AG08395 (cell line): ENCODE results near the gene GPATCH1.

Source experiments
- DNase-seq: peaks from one replicate; pipeline ENCODE4 v3.0.0; 2012; ENCODE audit warnings: mixed read lengths, low spot score

The GPATCH1 gene

DNA sequence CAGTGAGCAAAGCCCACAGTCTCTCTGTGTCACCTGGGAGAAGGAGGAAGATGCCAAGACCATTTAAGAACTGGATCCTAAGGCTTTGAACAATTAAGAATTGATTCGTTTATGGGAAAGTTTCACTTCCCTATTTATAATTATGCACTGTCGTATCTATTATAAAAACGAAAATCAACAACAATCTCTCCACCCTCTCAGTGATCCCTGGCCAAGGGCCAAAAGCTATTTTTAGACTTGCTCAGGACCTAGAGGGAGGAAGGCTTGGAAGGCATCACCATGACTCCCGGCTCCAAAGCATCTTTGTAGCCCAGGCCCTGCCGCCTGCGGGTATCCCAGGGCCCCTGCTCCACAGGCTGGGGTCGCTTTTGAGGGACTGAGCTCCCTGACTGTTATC, 17.6 kb upstream of the GPATCH1 start:
- DNase-seq, result no peak

DNA sequence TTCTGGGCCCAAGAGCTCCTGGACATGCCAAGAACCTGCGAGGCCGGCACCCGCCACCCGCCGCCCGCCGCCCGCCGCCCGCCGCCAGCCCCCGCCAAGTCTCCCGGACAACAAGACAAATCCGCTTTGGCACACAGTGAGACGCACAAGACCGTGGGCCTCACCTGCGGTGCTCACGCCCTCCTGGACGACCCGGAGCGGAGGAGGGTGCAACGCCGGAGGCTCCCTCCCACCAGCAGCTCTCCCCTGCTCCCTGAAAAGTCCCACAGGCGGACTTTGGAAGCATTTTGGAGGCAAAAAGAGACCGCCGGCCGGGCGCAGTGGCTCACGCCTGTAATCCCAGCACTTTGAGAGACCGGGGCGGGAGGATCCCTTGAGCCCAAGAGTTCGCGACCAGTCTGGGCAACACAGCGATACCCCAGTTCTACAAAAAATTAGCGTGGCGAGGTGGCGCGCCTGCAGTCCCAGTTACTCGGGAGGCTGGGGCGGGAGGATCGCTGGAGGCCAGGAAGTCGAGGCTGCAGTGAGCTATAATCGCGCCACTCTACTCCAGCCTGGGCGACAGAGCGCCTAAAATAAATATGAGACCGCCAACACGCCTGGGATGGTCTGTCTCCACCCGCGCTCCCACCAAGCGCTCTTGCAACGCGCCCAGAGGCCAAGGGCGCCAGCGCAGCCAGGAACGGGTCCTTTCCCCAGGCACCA, 17.1 kb upstream of the GPATCH1 start:
- no peak for DNase-seq

DNA sequence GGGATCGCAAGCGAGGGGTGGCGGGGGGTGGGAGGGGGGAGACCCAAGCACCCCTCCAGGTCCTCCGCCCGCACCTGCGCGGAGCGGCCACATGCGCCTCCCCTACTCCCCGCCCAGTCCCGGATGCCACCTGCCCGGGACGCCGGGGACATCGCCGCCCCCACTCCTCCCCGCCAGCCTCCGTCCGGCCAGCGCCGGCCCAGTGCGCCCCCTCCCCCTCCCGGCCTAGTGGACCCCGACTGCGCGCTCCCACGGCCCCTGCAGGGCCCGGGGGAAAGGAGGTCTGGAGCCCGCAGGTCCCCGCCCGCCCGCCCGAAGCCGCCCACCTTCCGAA, 16.6 kb upstream of the GPATCH1 start:
- no peak for DNase-seq

DNA sequence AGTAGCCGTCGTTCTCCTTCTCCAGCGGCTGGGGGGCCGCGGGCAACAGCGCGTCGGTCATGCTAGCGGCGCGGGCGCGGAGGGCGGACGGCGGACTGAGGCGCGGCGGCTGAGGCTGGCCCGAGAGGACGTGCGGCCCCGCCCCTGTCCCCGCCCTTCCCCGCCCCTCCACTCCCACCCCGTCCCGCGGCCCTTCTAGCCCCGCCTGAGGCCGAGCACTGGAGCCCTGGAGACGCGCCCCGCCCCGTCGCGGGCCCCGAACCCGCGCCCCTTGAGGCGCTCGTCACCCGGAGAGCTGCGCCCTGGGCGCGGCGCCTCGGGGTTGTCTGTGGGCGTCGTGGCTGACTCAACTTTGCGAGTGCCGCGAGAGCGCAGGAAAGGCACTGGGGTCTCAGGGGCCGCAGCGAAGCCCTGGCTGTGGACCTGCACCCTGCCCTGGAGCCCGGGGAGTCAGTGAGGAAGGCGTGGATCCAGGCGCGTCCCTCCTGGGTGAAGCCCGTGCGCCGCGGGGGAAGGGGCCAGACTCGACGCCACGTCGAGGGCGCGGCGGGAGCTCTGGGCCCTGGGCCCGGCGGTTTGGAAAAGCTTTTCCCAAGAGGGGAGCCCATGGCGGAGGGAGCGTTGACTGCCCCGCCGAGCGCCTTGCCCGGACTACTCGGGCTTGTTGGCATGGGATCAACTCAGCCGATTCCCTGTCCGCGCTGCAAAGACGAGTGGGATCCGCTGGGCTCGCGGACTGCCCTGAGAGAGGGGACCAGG, 16.0 kb upstream of the GPATCH1 start, which contains the start of gene RHPN2:
Gene RHPN2, minus strand, starts transcription at position 97 of the 759 bp plus-strand sequence. Its CDS starts 36 bp downstream, at position 61.
- peak; percentile 88 for DNase-seq

DNA sequence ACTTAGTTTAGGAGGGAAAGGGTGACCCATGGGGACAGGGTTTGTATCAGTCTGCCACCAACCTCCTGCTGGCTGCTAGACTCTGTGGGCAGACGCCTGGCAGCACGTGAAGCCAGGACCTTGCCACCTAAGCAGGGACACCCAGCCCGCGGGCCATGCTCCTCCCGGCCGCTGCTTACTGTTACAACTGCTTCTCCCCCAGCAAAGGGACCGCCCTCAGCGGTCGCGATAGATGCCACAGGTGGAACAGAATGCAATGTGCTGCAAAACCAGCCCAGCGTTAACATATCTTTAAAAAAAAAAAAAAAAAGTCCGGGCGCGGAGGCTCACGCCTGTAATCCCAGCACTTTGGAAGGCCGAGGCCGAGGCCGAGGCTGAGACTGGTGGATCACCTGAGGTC, 14.4 kb upstream of the GPATCH1 start:
- no peak for DNase-seq

DNA sequence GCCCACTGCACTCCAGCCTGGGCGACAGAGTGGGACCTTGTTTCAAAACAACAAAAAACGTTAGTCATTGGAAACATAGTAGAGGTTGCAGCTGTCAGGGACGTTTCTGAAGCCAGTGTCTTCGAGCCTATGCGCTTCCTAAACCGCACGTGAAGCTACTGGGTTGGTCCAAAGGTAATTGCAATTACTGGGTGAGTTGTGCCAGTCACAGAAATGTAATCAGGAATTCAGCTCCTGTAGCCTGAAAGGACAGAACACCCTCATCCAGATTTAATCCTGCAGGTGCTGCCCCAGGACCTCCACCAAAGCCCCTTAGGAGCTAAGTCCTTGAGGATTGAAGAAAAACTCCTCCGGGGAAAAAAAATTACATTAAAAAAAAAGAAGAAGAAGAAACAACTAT, 13.9 kb upstream of the GPATCH1 start:
- DNase-seq, result no peak

DNA sequence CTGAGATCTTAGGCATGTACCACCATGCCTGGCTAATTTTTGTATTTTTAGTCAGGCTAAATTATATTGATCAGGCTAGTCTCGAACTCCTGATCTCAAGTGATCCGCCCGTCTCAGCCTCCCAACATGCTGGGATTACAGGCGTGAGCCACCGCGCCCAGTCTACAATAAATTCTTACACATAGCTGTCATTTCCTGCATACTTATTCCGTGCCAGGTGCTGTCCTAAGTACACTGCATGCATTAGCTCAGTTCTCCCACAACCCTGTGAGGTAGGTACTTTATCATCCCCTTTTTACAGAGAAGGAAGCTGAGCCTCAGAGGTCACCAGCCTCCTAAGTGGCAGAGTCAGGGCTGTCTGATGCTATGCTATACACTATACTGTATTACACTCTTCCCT, 9.1 kb upstream of the GPATCH1 start:
- no peak for DNase-seq

DNA sequence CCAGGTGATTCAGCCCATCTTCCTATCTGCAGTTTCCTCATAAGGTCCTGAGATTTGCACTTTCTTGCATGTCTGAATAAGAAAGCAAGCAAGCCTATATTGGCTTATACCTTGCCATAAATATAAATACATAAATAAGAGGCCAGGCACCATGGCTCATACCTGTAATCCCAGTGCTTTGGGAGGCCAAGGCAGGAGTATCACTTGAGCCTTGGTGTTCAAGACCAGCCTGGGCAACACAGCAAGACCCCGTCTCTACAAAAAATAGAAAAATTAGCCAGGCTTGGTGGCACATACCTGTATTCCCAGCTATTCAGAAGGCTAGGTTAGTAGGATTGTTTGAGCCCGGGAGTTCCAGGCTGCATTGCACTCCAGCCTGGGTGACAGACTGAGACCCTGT, 5.5 kb upstream of the GPATCH1 start:
- no peak for DNase-seq

DNA sequence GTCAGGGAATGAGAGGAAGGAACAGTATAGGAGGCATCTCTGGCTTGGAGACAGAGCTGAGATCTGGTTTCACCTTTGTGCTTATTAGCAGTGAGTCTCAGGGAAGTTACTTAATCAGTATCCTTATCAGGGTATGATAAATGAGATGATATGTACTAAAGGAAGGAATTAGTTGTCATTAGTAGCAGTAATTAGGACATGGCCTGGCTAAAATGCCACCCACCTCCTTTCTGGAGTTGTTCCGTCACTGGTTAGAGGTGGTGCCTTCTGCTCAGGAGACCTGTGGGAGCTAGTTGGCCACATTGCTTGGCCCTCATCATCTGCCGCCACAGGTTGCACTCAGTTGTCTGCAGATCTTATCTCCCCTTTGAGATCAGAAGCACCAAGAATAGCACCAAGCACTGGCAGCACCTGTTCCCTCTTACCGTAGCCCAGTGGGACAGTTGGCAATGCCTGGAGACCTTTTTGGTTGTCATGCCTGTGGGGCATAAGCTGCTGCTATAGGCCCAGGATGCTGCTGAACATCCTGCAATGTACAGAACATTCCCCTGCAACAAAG, 4.7 kb downstream of the GPATCH1 start:
- DNase-seq, result no peak

DNA sequence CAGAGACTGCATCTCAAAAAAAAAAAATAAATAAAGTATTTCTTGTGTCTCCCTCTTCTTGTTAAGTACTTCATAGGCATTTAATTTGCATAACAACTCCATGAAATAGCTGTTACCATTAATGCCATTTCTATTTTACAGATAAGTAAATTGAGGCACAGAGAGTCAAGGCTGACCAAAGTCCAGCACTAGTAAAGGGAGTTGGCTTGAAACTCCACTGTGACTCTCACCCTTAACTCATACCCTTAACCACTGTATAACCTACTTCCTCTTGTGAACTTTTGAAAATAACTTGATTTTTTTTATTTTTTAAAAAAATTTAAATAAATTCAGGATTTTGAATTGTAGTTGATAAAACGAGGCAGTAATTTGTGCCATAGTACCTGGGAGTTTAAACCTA, 6.0 kb downstream of the GPATCH1 start:
- no peak for DNase-seq

DNA sequence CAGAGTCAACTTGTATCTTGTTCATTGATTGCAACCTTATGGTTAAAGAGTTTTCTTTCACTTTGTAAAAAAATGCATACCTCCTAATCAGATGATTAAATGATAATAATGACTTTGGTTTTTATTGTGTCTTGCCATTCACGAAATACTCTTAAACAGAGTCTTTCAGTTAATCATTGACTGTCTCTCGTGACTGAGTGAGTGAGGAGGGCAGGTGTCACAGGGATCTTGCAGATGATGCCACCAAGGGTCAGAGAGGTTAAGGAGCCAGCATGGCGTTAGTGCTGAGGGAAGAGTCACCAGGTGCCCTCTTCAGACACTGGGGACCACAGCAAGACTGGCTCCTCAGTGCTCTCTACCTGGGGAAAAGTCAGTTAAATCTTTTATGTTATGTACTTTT, 8.0 kb downstream of the GPATCH1 start:
- no peak for DNase-seq

DNA sequence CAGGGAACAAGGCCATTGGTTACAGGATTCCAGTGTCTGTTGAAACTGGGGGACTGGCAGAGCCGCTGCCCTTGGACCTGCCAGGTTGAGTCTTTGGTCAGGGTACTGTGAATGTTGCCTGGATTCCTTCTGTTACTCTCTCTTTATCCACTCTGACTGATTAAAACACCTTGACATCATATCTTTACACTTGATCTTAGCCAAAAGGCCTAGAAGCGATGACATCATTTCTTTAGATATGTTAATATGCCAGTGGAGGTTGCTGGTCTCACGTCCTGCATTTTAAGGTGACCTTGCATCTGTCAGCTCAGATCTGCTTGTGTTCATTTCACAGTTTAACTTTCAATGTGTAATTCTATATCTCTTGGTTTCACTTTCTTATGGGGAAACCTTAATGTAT, 9.2 kb downstream of the GPATCH1 start:
- no peak for DNase-seq

DNA sequence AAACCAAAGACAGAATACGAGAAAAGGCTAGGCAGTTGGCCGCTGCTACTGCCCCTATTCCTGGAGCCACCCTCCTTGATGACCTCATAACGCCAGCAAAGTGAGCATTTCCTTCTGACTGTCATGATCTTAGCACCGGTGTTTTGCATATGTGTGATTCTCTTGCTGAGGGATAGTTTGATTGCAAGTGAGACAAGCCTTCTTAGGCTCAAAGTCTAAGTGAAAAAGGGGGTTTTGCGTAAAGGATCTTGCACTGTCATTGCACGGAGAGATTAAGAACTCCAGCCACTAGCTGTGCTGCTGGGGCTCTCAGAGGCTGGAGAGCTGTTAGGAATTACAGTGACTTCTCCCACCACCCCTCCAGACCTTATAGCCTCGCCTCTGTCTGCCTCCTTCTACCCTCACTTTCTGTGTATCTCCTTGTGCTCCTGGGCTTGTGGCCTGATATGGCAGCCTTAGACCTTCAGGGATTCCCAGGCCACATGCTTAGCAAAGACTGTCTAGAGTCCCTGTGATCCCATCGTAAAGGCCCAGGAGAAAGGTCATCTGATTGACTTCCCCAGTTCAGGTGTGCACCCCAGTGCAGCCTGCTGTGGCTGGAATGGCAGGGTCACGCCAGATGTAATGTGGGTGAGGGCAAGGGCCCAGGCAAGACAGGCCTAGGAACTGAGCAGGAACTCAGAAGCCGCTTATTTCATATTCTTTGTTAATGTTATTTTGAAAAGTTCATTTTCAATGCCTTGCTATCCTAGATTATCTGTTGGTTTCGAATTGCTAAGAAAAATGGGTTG, 12.6 kb downstream of the GPATCH1 start:
- no peak for DNase-seq

DNA sequence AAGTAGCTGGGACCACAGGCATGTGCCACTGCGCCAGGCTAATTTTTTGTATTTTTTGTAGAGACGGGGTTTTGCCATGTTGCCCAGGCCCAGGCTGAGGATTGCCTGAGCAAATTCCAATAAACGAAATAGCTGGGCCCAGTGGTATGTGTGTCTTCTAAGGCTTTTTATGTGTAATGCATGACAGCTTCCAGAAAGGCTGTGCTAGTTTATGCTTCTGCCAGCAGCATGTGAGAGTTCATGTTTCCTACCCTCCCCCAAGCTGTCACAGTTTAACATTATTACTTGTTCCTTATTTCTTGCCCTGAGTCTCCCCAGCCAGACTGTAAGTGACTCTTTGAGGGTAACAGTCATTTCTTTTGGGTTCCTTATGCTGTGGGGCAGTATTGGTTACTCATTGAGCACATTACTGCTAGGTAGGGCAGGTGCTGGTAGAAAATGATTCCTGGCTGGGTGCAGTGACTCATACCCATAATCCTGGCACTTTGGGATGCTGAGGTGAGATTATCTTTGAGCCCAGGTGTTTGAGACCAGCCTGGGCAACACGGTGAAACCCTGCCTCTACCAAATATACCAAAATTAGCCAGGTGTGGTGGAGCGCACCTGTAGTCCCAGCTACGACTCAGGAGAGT, 13.6 kb downstream of the GPATCH1 start:
- DNase-seq, result no peak

DNA sequence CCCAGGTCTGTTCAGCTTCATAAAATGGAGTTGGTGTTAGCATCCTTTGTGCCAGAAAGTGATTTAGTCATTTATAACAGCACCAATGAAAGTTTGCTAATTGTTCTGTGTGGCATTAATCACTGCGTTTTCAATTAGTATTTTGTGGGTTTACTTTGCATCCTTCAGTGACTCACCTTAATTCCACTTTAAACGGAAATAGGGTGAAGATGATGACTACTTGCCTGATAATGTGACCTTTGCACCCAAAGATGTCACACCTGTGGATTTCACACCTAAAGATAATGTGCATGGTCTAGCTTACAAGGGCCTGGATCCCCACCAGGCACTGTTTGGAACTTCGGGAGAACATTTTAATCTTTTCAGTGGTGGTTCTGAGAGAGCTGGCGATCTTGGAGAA, 15.0 kb downstream of the GPATCH1 start:
- DNase-seq, result no peak

DNA sequence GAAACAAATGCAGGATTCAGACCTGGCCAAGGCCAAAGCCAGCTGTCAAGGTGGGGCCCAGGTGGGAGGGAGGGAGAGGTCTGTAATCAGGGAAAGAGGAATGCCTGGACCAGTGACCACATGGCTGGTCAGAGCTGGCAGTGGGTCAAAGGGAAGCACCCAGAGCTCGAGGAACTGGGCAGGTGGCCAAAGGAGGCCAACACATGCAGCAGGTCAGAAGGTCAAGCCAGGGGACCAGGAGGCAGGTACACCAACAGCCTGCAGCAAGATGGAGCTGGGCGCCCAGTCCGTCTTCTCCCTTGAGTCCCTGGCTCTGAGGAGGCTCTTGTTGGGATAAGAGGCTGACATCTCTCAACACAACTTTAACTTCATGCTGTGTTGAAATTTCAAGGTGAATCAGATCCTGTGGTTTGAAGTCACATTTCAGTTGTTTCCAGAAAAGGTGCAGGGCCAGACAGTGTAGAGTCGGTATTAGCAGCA, 17.1 kb downstream of the GPATCH1 start:
- no peak for DNase-seq

DNA sequence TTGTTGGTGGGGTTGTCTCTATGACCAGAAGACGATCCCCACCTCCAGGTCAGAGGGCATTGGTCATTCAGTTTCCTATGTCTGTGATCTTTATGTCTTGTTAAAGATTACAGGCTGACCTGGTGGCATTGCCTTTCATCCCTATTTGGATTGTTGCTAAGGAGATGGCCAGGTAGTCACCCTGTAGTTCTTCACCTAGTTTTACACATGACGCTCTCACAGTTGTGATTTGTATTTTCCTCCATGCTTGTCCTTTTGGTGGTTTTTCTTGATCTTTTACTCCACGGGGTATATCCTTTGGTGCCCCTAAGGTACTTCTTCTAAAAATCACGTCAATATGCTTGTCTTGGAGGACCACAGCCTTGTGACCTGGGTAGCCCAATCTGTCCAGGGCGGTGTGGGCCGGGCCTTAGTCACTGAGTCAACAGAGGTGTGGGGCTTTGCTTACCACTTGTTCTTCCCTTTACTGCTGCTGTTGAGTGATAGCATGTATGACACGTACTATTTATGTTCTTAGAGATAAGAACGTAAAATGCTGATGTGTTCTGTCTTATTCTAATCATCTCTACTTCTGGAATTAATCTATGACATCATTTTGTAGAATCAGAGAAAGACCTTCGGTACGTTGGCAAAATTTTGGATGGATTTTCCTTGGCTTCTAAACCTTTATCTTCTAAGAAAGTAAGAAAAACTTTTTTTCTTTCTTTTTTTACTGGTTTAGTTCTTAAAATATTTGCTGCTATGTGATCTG, 20.1 kb downstream of the GPATCH1 start:
- DNase-seq, result no peak

DNA sequence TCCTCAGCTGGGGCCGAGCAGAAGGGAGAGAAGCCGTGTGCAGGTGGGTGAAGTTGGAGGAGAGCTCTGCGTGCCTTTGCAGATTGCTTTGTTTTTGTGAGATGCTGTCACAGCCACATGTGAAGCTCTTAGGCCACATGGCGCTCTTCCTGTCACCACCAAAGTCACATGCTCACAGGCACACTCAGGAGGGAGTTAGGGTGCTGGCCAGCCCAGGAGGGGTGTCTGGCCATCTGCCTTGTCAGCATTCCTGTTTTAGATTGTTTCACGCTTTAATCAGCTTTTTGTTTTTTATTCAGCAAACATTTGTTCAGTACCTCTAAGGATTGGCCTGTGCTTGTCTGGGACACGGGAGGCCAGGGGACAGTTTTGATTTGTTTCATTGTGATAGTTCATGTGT, 21.9 kb downstream of the GPATCH1 start:
- DNase-seq, result no peak

DNA sequence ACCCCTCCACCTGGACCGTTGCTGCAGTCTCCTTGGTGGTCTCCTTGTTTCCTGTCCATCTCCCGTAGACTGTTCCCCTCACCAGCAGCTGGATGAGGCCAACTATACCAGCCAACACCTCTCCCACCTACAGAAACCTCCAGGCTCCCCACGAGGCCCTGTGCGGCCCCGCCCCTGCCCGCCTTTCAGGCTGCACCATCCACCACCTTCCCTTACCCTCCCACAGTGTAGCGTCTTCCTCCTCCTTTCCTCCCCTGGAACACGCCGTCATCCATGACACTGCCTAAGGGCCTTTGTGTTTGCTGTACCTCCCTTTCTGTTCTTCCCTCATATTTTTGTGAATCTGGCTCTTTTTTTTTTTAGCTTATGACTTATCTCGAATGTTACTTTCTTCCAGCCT, 27.2 kb downstream of the GPATCH1 start:
- DNase-seq, result no peak

DNA sequence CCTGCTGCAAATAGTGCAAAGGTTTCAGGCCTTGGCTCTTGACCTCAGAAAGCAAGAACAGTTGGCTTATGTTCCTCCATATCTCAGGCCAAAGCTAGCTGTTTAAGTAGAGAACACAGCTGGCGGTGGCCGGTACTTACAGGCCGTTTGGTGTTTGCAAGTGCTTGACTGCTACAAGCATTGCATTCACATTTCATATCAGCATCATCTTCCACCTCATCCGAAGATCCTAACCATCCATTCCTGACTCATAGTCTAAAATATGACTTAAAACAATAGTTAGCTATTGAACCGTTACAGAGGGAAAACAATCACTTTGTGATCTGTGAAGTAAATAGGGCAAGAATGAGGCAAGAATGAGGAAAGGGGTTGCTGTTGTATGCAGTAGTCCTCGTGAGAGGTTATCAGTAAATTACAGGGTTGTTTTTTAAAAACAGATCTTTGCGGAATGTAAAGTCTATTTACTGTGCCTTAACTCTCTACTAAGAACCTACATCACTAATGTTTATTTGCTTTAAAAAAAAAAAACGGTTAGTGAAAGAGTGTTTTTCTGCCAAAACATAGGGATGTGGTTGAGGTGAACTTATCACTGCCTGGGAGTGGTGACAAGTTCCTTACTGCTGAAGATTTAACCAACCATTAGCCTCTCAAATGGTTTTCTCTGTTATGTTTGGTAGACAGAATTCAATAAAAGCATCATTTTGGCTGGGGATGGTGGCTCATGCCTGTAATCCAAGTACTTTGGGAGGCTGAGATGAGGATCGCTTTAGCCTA, 29.3 kb downstream of the GPATCH1 start:
- no peak for DNase-seq

DNA sequence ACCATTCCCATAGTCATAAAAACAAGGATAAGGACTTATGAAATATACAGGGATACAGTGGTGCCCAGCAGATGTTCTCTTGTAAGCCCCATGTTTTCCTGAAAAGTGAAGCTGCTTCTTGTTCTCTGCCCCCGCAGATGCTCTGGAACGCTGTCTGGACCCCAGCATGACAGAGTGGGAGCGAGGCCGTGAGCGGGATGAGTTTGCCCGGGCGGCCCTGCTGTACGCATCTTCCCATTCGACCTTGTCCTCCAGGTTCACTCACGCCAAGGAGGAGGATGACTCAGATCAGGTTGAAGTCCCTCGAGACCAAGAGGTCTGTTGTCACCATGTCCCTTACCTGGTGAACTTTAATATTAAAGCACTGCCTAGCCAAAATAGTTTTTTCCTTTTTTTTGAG, 30.6 kb downstream of the GPATCH1 start:
- DNase-seq, result no peak
